Activated CD8-positive, alpha-beta memory T cell treated with anti-CD3 and anti-CD28 coated beads for 24 hours (primary cell): Measurements from ENCODE around the gene PRKCG.
A peak's percentile ranks its signal among the peaks of the same experiment; 100 is the strongest.

Experiments
- DNase-seq: peaks from one replicate; pipeline ENCODE4 v3.0.0-alpha.2; 2020

Gene PRKCG

GRCh38 chr19:53900191-53900860 lies 18.3 kb downstream of the PRKCG start:
- DNase-seq = no peak

- no peak for DNase-seq
Observed at GRCh38 chr19:53903055-53903680, 21.2 kb downstream of the PRKCG start.

- DNase-seq = no peak
Observed at GRCh38 chr19:53904909-53905308, 22.9 kb downstream of the PRKCG start.

- no peak for DNase-seq
Observed at GRCh38 chr19:53905787-53906186, 23.8 kb downstream of the PRKCG start.

- DNase-seq = peak; percentile 88
Observed at GRCh38 chr19:53906211-53907192, 24.5 kb downstream of the PRKCG start.

- DNase-seq = no peak
Observed at GRCh38 chr19:53907193-53907581, 25.2 kb downstream of the PRKCG start.

- DNase-seq = no peak
Observed at GRCh38 chr19:53907690-53908089, 25.7 kb downstream of the PRKCG start.

GRCh38 chr19:53908106-53908934 lies 26.3 kb downstream of the PRKCG start:
- DNase-seq = peak; percentile 78

- DNase-seq = no peak
Observed at GRCh38 chr19:53908935-53909415, 27.0 kb downstream of the PRKCG start, which contains the start of gene CACNG7. TSS of gene CACNG7 (plus strand) at chr19:53909278. CDS start at chr19:53912832, 3,554 bp downstream.

- no peak for DNase-seq
Observed at GRCh38 chr19:53909471-53910169, 27.6 kb downstream of the PRKCG start.

GRCh38 chr19:53910170-53910518 lies 28.1 kb downstream of the PRKCG start:
- no peak for DNase-seq

- DNase-seq = no peak
Observed at GRCh38 chr19:53912653-53913052, 30.7 kb downstream of the PRKCG start.

- no peak for DNase-seq
Observed at GRCh38 chr19:53915000-53915399, 33.0 kb downstream of the PRKCG start.

- no peak for DNase-seq
Observed at GRCh38 chr19:53916004-53916403, 34.0 kb downstream of the PRKCG start.

- DNase-seq = no peak
Observed at GRCh38 chr19:53917356-53917755, 35.4 kb downstream of the PRKCG start.

- DNase-seq = no peak
Observed at GRCh38 chr19:53927739-53928138, 45.7 kb downstream of the PRKCG start.

GRCh38 chr19:53936029-53936428 lies 54.0 kb downstream of the PRKCG start:
- no peak for DNase-seq

- no peak for DNase-seq
Observed at GRCh38 chr19:53942001-53942786, 60.2 kb downstream of the PRKCG start.

GRCh38 chr19:53944416-53944815 lies 62.4 kb downstream of the PRKCG start:
- DNase-seq = no peak

GRCh38 chr19:53944933-53945332 lies 62.9 kb downstream of the PRKCG start:
- DNase-seq = no peak

GRCh38 chr19:53945441-53945840 lies 63.4 kb downstream of the PRKCG start:
- DNase-seq = no peak
